HCT116 (cell line): ENCODE results near the gene ADGRL3. TPM values are rescaled to one million over a fixed set of nuclear protein-coding genes. Genes with fewer than 3 reads are reported as not detected.

Experiments used
- ATAC-seq: fragments of 200-7000 bp; cut with Tn5 transposase; 2 replicates; pipeline ENCODE4 v1.9.1; 2020; ENCODE audit warnings: mild to moderate bottlenecking, moderate library complexity
- BruUV-seq: library from RNA; stranded (reverse); fragments of 400-500 nt; replicated peaks from 2 replicates; lab custom pipeline; 2021; lab: Mats Ljungman, UMichigan
- CTCF ChIA-PET: fragments of 300-600 bp; sonication (Branson Sonifier 250); formaldehyde crosslinking; loops from one replicate; lab custom pipeline; 2021; ENCODE audit warnings: antibody characterized with exemption; lab: Charles Lee
- POLR2A ChIA-PET: fragments of 300-600, 350-600 bp; sonication (Branson Sonifier 250); formaldehyde crosslinking; loops from one replicate; lab custom pipeline; 2021; ENCODE audit warnings: antibody characterized with exemption; lab: Charles Lee
- RAD21 ChIA-PET, 2 experiments: fragments of 300-600 bp; sonication (Branson Sonifier 250); formaldehyde crosslinking; loops; one replicate each; lab custom pipeline; 2023; ENCODE audit warnings: low total read pairs in 2 of 2; ENCODE audit not compliant: uncharacterized antibody in 2 of 2, unreplicated experiment in 2 of 2, low non-redundant PET in 1 of 2; lab: Charles Lee
- DNase-seq: peaks from one replicate; pipeline ENCODE4 v3.0.0-alpha.2; 2010; ENCODE audit warnings: low read depth, low spot score
- H2AFZ ChIP-seq: fragments of 200-600 bp; shearing (Covaris generic), sonication (generic); 2 replicates; pipeline ENCODE4 v1.6.1; 2017; ENCODE audit warnings: low read depth, mixed run types, mixed read lengths, antibody characterized with exemption, low read length; ENCODE audit not compliant: poor library complexity, severe bottlenecking
- H3K27ac ChIP-seq: 2 replicates; pipeline ENCODE4 v1.5.1; 2012; ENCODE audit warnings: low read depth, low read length
- H3K27me3 ChIP-seq: fragments of 200-600 bp; sonication (generic); 2 replicates; pipeline ENCODE4 v1.6.1; 2016; ENCODE audit warnings: mixed run types, low read length, mixed read lengths; ENCODE audit not compliant: insufficient read depth
- H3K36me3 ChIP-seq, 2 experiments: fragments of 200-500 bp in 1 of 2; fragments of 200-600 bp in 1 of 2; sonication (Bioruptor generic) in 1 of 2; sonication (generic) in 1 of 2; 2 replicates each; pipeline versions ENCODE4 v1.5.1 to v1.6.1; 2014 to 2016; ENCODE audit warnings: low read length in 2 of 2, inconsistent platforms in 1 of 2, mixed read lengths in 1 of 2, mixed run types in 1 of 2; ENCODE audit not compliant: insufficient read depth in 2 of 2, control insufficient read depth in 1 of 2
- H3K4me1 ChIP-seq, 2 experiments: fragments of 200-600 bp in 1 of 2; sonication (generic) in 1 of 2; 2 replicates each; pipeline versions ENCODE4 v1.5.1 to v1.6.1; 2012 to 2017; ENCODE audit warnings: low read length in 2 of 2, inconsistent platforms in 1 of 2, mild to moderate bottlenecking in 1 of 2, mixed read lengths in 1 of 2, mixed run types in 1 of 2, moderate library complexity in 1 of 2; ENCODE audit not compliant: insufficient read depth in 2 of 2, control insufficient read depth in 1 of 2
- H3K4me2 ChIP-seq: fragments of 200-600 bp; sonication (generic); 2 replicates; pipeline ENCODE4 v1.6.1; 2017; ENCODE audit warnings: mixed run types, low read length, mixed read lengths
- H3K4me3 ChIP-seq, 2 experiments: fragments of 200-600 bp in 1 of 2; sonication (generic) in 1 of 2; replicated peaks in 1 of 2; 2 replicates each; pipeline ENCODE4 v1.5.1; 2011 to 2016; ENCODE audit warnings: low read length in 2 of 2, control low read depth in 1 of 2, low read depth in 1 of 2, mild to moderate bottlenecking in 1 of 2, mixed read lengths in 1 of 2, mixed run types in 1 of 2
- H3K79me2 ChIP-seq: fragments of 200-600 bp; sonication (generic); 2 replicates; pipeline ENCODE4 v1.6.1; 2017; ENCODE audit warnings: mild to moderate bottlenecking, mixed run types, low read length, moderate library complexity, mixed read lengths; ENCODE audit not compliant: insufficient read depth
- H3K9ac ChIP-seq: fragments of 200-600 bp; sonication (generic); 2 replicates; pipeline ENCODE4 v1.6.1; 2016; ENCODE audit warnings: low read length, mixed read lengths
- H3K9me2 ChIP-seq: fragments of 200-600 bp; sonication (generic), shearing (Covaris generic); 2 replicates; pipeline ENCODE4 v1.6.1; 2017; ENCODE audit warnings: mixed run types, mild to moderate bottlenecking, moderate library complexity; ENCODE audit not compliant: insufficient read depth
- H3K9me3 ChIP-seq, 2 experiments: fragments of 200-500 bp in 1 of 2; fragments of 200-600 bp in 1 of 2; sonication (Bioruptor generic) in 1 of 2; sonication (generic) in 1 of 2; 2 replicates each; pipeline ENCODE4 v1.6.1; 2014 to 2017; ENCODE audit warnings: low read length in 2 of 2, mixed read lengths in 2 of 2, inconsistent platforms in 1 of 2, low read depth in 1 of 2, mild to moderate bottlenecking in 1 of 2, mixed run types in 1 of 2, moderate library complexity in 1 of 2; ENCODE audit not compliant: control insufficient read depth in 1 of 2, insufficient read depth in 1 of 2
- H4K20me1 ChIP-seq: fragments of 200-600 bp; sonication (generic), shearing (Covaris generic); 2 replicates; pipeline ENCODE4 v1.6.1; 2017; ENCODE audit warnings: mixed run types, mild to moderate bottlenecking, moderate library complexity; ENCODE audit not compliant: insufficient read depth
- ATF3 ChIP-seq: IDR thresholded peaks from 2 replicates; pipeline ENCODE4 v1.6.1; 2012
- CBX3 ChIP-seq: IDR thresholded peaks from 2 replicates; pipeline ENCODE4 v1.6.1; 2012; ENCODE audit warnings: low read depth
- EGR1 ChIP-seq: IDR thresholded peaks from 2 replicates; pipeline ENCODE4 v1.6.1; 2012; ENCODE audit warnings: low read depth
- EZH2 ChIP-seq: fragments of 200-600 bp; sonication (generic); IDR thresholded peaks from 2 replicates; pipeline ENCODE4 v1.6.1; 2017; ENCODE audit warnings: antibody characterized with exemption, mixed run types
- EZH2phosphoT487 ChIP-seq: fragments of 200-600 bp; IDR thresholded peaks from 2 replicates; pipeline ENCODE4 v1.6.1; 2018; ENCODE audit warnings: antibody characterized with exemption, borderline replicate concordance
- POLR2A ChIP-seq: IDR thresholded peaks from 2 replicates; pipeline ENCODE4 v1.7.0; 2011; ENCODE audit warnings: borderline replicate concordance; ENCODE audit not compliant: insufficient read depth, insufficient read length; ENCODE audit errors: extremely low read depth
- POLR2AphosphoS5 ChIP-seq: IDR thresholded peaks from 2 replicates; pipeline ENCODE4 v1.6.1; 2011; ENCODE audit warnings: mild to moderate bottlenecking, low read depth, low read length, moderate library complexity
- RAD21 ChIP-seq: IDR thresholded peaks from 2 replicates; pipeline ENCODE4 v1.6.1; 2012; ENCODE audit warnings: low read depth, mild to moderate bottlenecking
- SP1 ChIP-seq: IDR thresholded peaks from 2 replicates; pipeline ENCODE4 v1.6.1; 2012; ENCODE audit warnings: low read depth
- TCF7L2 ChIP-seq: IDR thresholded peaks from 2 replicates; pipeline ENCODE4 v1.7.0; 2011; ENCODE audit warnings: borderline replicate concordance, inconsistent platforms; ENCODE audit not compliant: insufficient read depth, insufficient read length; ENCODE audit errors: extremely low read depth
- YY1 ChIP-seq: IDR thresholded peaks from 2 replicates; pipeline ENCODE4 v1.6.1; 2011; ENCODE audit warnings: low read length, low read depth, moderate library complexity, mild to moderate bottlenecking; ENCODE audit not compliant: insufficient replicate concordance; ENCODE audit errors: extremely low read depth
- ZBTB33 ChIP-seq: IDR thresholded peaks from 2 replicates; pipeline ENCODE4 v1.6.1; 2011; ENCODE audit warnings: mild to moderate bottlenecking, low read length, moderate library complexity; ENCODE audit not compliant: insufficient replicate concordance; ENCODE audit errors: extremely low read depth
- ZNF274 ChIP-seq: fragments of 200-500 bp; sonication (Bioruptor generic); IDR thresholded peaks from 2 replicates; pipeline ENCODE4 v1.6.1; 2014; ENCODE audit warnings: mild to moderate bottlenecking, low read depth, low read length, inconsistent platforms
- intact Hi-C: fragments of 100-400 bp; cut with micrococcal nuclease; formaldehyde crosslinking; loops from 2 replicates; pipeline ENCODE4 v1.10.0; 2022
- total RNA-seq: library from RNA; stranded (reverse); gene quantifications from one replicate; pipeline ENCODE4 v1.2.1, GENCODE V29; 2021; ENCODE audit not compliant: unreplicated experiment
- TF ChIP-seq, protein P1 (sequence below): IDR thresholded peaks from 2 replicates; pipeline ENCODE4 v1.6.1; 2012; ENCODE audit warnings: low read depth
- TF ChIP-seq, protein P2 (sequence below): IDR thresholded peaks from 2 replicates; pipeline ENCODE4 v1.6.1; 2012

Gene ADGRL3
- total RNA-seq, 1 experiment from 2014 or later = not detected

GRCh38 chr4:61319156-61319555, 119.0 kb downstream of the ADGRL3 start:
- Histone ChIP-seq H3K4me1 (no peaks in the 10 kb centered on the region), H4K20me1 (no peaks in the 10 kb centered on the region), H3K9me3 (peaks cover 12 to 23% of the 10 kb centered on the region in 2 experiments; a peak in 2 of 4 replicates), H3K9me2 (no peaks in the 10 kb centered on the region), H2AFZ (no peak overlapping the region), H3K27me3 (no peaks in the 10 kb centered on the region), H3K27ac (no peak overlapping the region), H3K4me3 (no peak overlapping the region), H3K79me2 (no peaks in the 10 kb centered on the region), H3K36me3 (no peaks in the 10 kb centered on the region), H3K4me2 (no peak overlapping the region), H3K9ac (no peak overlapping the region)
- TF ChIP-seq, protein P1, sequence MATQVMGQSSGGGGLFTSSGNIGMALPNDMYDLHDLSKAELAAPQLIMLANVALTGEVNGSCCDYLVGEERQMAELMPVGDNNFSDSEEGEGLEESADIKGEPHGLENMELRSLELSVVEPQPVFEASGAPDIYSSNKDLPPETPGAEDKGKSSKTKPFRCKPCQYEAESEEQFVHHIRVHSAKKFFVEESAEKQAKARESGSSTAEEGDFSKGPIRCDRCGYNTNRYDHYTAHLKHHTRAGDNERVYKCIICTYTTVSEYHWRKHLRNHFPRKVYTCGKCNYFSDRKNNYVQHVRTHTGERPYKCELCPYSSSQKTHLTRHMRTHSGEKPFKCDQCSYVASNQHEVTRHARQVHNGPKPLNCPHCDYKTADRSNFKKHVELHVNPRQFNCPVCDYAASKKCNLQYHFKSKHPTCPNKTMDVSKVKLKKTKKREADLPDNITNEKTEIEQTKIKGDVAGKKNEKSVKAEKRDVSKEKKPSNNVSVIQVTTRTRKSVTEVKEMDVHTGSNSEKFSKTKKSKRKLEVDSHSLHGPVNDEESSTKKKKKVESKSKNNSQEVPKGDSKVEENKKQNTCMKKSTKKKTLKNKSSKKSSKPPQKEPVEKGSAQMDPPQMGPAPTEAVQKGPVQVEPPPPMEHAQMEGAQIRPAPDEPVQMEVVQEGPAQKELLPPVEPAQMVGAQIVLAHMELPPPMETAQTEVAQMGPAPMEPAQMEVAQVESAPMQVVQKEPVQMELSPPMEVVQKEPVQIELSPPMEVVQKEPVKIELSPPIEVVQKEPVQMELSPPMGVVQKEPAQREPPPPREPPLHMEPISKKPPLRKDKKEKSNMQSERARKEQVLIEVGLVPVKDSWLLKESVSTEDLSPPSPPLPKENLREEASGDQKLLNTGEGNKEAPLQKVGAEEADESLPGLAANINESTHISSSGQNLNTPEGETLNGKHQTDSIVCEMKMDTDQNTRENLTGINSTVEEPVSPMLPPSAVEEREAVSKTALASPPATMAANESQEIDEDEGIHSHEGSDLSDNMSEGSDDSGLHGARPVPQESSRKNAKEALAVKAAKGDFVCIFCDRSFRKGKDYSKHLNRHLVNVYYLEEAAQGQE = no peak
- TF ChIP-seq RAD21 (no peak), CBX3 (no peak), ZNF274 (no peak), ATF3 (no peak), POLR2AphosphoS5 (no peak), EZH2 (no peak), EZH2phosphoT487 (no peak), YY1 (no peak), TCF7L2 (no peak), SP1 (no peak), EGR1 (no peak), POLR2A (no peak), ZBTB33 (no peak)
- TF ChIP-seq, protein P2, sequence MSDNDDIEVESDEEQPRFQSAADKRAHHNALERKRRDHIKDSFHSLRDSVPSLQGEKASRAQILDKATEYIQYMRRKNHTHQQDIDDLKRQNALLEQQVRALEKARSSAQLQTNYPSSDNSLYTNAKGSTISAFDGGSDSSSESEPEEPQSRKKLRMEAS = no peak
- RAD21 ChIA-PET = no interaction called here
- intact Hi-C loops = no loop called here
- CTCF ChIA-PET = no interaction called here
- ATAC-seq = no peak
- DNase-seq = no peak
- POLR2A ChIA-PET = no interaction called here
- no TSS peak for BruUV-seq
